Measurements from ENCODE around the gene GTSF1L.
"Not testable (repeated sequence)": the region's sequence is repeated elsewhere in the genome, so short reads cannot be mapped to it uniquely, and the experiment has no call there.

The GTSF1L gene

DNA sequence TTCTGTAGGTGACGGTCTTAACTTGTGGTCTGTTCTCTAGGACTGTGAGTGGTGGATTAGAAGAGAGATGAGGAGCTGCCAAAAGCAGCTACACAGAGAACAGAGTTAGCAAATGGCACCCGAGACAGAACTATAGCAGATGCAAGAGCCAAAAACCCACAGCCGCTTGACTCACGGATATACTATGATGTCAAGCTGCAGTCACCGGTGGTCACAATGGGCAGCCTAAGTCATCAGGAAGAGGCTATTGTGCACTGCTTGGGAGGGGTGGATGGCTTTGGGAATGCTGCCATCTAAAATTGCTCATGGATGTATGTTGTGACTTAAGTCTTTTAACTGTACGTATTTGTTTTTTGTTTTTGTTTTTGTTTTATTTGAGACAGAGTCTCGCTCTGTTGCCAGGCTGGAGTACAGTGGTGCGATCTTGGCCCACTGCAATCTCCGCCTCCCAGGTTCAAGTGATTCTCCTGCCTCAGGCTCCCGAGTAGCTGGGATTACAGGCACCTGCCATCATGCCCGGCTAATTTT, at the start of gene GTSF1L:
Gene GTSF1L, minus strand, starts transcription at position 192 of the 528 bp plus-strand sequence. CDS start 308 bp downstream, outside the sequence.
- DNase-seq = no peak

GRCh38 chr20:43774754-43775153, 48.0 kb upstream of the GTSF1L start:
- no peak for DNase-seq

- no peak for DNase-seq
These were observed 44.8 kb upstream of the GTSF1L start for GRCh38 chr20:43771503-43772190.

DNA sequence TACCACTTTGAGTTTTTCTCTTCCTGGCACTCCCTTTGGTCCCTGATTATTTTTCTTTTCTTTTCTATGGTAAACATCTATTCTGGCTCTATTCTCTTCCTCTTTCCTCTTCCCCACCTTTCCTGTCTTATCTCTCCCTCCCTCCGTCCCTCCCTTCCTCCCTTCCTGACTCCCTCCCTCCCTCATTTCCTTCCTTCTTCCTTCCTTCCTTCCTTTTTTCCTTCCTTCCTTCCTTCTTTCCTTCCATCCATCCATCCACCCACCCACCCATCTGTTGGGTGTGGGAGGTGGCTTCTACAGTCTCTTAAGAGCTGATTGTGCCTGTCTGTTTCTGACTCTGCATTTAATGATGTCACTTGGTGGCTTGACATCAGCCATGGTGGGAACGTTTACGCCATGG, 43.5 kb upstream of the GTSF1L start:
- no peak for DNase-seq

DNA sequence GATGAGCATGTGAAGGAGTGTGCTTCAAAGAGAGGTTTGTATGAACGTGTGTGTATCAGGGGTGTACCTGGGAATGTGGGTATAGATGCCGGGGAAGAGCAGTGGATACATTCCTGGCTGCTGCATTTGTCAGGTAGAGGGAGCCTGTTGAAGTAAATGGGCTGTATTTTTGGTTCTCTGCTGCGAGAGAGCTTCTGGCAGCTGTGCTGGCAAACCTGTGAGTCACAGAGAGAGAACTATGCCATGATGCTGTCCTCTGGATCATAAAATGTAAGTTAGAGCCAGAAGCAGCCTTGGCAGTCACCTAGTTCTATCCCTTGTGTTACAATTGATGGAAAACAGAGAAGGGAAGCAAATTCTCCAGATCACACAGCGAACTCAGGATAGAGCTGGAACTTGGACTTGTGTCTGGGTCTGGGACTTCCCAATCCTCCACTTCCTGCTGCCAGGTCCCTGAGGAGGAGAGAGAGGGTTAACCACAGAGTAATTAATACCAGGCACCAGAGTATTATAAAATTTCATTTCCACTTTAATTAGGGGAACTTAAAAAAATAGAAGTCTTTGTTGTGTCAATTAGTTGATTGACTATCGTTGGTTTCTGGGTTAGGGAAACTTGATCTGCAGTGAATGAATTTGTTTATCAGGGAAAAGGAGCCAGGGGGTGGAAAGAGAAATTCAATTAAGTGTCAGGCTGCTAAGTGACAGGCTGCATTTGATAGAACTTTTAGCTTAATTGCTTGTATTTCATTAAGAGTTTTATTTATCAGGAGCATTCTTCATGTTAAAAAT, 41.1 kb upstream of the GTSF1L start:
- DNase-seq = no peak

- DNase-seq = no peak
These were observed 40.1 kb upstream of the GTSF1L start for GRCh38 chr20:43766917-43767316.

DNA sequence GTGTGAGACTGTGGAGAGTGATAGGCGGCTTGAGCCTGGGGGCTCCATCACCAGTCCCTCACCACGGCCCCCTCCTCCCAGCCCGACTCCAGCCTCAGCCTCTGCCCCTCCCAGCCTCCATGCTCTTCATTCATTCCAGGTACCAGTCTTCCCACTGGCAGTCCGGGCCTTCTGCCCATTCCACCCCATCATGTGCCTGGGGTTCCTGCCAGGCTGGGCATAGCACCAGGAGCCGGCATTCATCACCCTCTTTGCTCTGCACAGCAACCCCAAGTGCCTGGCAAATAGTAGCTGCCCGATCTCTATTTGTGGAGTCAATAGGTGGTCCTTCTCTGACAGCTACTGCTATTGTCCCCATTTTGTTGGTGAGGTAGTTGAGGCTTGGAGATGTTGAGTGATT, 39.6 kb upstream of the GTSF1L start:
- DNase-seq = no peak

DNA sequence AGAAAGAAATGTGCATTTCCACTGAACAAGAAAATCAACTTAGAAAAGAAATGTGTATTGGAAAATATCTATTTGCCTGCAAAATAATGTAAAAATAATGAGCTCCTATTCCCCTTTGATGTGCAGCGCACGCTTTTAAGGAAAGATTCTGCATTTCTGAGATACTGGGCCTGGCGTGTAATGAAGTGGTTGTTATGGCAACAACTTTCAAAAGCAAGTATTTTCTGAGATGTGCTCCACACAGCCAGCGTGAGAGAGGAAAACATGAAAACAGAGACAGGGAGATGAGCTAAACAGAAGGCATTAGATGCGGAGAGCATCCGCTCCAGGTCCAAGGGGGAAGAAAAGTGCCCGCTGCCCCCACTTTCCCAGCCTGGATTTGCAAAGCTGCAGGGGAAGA, 39.1 kb upstream of the GTSF1L start:
- no peak for DNase-seq

DNA sequence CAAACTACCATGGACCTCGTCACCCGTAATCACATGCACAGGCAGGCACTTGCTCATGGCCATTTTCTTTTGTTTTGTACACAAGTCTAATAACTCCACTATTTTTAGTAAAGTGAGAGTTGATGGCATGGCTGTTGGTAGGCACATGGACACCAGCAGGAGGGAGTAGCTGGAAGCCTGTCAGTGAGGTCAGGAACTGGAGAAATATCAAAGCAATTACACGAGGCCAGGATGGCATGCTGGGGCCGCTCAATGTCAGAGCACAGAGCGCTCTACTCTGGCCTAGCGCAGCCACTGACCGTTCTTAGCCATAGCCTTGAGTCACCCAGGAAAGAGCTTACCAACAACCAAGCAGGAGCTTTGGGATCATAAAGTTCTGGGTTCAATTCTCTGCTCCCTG, 36.1 kb upstream of the GTSF1L start:
- DNase-seq = no peak

DNA sequence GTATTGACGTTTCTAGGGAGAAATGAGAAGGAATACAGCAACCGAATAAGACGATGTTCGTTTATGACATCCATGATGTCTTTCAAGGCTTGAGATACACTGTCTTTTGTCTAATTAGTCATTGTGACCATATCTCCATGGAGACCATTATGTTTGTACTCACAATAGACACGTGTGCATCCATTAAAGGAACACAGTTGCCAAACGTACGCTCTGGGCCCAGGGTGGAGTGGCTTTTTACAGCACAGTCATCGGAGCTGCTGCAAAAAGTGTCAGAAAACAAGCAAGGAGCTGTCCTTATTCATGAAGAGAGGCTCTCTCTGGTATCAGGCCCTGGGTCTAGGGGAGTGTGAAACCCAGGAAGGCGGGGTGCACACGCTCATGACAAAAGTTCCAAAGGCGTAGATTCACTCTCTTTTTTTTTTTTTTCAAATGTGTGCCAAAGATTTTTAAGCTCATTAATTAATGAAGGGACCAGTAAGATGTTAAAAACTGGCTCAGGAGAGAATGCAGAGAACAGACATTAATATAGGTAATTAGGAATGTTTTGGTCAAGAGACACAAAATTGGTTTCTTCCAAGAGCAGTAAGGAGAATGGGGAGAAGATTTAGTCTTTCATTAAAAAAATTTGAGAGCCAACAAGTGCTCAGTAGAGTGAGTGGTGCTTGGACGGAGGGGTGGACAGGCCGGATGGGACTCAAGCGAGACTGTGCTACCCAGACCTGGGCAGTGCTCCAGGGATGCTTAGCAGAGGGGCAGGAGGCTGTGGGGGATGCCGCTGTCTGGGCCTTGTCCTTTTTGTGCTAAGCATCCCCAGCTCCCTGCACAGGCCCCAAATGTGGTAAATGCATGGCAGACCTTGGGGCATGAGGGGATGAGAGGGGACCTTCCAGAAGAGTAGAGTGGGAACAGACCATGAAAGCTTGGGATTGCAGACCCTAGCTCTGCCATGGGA, 34.9 kb upstream of the GTSF1L start:
- DNase-seq = no peak

DNA sequence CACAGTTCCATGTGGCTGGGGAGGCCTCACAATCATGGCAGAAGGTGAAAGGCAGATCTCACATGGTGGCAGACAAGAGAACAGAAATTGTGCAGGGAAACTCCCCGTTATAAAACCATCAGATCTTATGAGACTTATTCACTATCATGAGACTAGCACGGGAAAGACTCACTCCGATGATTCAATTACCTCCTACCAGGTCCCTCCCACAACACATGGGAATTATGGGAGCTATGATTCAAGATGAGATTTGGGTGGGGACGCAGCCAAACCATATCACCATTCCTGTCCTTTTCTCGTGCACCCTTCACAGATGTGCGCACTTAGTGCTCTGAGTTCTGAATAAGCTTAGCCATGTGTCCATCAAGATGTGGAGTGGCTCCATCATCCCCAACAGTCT, 31.1 kb upstream of the GTSF1L start:
- not testable (repeated sequence) for DNase-seq

DNA sequence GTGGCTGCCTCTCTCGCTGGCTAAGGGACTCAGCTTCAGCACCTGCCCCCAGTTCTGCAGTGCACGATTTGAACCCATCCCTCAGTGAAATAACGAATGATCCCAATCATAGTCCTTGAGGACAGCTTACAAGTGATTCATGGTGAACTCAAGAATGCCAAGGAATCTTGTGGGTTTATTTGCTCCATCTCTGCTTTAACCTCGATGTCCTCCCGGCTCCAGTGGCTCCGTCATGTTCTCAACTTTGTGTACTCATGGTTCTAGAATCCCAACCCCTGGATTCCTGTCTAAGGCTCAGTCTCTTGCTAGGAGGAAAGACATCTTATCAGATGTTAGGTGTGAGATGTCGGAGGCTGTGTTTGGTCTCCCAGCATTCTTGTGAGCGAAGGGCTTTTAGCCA, 29.0 kb upstream of the GTSF1L start:
- no peak for DNase-seq

DNA sequence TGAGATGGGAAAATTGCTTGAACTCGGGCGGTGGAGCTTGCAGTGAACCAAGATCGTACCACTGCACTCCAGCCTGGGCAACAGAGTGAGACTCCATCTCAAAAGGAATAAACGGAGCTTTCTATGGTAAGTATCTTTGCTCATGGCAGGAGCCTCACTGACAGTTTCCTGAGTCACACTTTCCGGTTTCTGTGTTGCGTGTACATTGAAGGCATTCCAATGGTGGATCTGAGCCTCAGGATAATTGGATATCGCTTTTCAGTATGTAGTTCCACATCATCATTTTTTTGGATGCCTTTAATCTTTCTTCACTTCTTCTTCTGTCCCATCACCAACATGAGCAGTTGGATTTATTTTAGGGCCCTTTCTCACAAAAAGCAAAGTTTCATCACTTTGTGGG, 28.6 kb upstream of the GTSF1L start:
- no peak for DNase-seq

GRCh38 chr20:43752561-43753301, 25.9 kb upstream of the GTSF1L start:
- DNase-seq = peak; percentile 25 to 43

DNA sequence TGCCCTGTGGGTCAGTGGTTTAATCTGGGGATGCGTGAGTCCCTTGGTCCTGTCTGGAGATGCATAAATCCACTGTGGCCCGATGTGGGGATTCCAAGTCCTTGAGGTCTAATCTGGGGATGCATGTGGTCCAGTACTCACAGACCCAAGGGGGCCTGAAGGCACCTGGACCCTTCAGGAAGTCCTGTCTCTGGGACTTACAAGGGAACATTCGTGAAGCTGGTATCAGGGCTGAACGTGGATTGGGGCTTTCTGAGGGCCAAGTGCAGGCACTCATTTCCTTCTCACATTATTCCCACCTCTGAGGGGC, 25.2 kb upstream of the GTSF1L start:
- no peak for DNase-seq

GRCh38 chr20:43751167-43752050, 24.6 kb upstream of the GTSF1L start:
- DNase-seq = peak; percentile 57 to 62

DNA sequence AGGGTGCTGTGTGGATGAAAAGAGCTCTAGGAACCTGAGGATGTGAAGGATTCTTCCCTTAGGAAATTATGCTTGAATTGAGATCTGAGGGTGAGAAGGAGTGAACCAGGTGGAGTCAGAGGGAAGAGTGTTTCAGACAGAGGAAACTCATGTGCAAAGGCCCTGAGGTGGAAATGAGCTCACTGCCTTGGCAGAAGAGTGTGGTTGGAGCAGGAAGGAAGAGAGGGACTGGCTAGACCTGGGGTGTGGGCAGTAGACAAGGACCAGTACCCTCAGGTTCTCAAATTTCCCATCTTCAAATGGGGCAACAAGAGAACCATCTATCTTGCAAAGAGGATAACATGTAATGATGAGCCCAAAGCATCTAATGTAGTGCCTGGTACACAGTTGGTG, 24.0 kb upstream of the GTSF1L start:
- peak in 1 of 2 donors; percentile 20 for DNase-seq

DNA sequence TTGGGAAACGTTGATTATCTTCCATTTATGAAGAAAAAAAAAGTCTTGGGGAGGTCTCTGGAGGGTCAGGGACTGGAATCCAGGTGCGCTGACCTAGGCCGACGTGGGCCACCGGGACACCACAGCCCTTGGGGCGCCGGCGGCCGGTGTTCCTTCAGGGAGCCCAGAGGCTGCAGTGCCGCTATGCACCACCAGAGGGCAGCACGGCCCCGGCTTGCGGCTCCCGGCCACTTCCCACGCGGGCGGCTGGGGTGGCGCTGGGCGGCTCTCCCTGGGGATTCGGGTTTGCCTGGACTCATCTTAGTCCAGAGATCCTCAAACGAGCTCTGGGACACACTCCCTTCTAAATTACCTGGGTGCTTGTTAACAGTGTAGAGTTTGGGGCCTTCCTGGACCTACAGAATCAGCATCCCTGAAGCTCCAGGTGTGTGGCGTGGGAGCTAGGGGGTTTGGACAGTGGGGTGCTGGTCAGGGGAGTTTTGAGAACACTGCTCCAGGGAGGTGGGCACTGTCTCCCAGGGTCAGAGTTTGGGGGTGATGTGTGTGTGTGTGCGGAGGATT, 23.0 kb upstream of the GTSF1L start:
- DNase-seq = peak; percentile 92 to 94

DNA sequence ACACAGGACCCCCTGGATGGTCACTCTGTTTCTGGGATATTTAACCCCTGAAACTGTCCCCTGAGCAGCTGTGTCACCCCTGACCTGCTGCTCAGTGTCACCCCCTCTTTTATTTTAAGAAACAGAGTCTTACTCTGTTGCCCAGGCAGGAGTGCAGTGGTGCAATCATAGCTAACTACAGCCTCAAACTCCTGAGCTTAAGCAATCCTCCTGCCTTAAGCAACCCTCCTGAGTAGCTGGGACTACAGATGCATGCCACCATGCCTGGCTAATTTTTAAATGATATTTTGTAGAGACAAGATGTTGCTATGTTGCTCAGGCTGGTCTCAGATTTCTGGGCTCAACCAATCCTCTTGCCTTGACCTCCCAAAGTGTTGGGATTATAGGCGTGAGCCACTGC, 21.5 kb upstream of the GTSF1L start:
- DNase-seq = no peak

DNA sequence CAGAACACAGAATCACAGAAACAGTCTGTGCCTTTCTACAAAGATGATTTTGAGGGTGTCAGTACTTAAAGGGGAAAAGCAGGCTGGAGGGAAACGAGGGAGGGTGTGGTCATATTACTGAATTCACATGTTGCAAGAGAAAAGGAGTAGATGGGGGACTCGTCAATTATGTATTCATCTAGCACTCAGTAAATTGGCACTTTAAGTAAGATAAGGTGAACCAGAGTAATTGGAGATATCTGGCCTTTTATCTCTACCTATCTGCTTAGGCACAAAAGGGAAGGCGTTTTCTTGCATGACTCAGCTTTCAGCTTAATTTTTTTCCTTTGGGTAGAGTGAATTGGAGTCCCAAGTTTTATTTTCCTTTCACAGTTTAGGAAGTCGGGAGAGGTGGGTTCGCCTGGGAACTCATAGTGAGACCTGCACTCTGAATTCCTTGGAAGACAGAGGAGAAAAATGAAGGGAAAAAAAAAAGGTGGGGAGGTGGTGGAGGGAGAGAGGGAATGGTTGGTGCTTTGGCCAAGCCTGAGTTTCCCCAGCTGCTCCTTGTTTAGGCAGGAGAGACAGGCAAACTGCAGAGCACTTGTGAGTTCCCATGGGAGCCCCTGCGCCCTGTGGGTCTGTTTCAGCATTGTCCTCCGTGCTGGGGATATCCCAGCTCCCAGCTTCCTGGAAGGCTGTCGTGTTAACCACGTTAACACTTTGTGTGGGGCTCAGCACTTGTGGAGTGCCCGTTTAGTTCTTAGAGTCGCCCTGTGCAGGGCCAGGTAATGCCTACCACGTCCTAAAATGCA, 19.7 kb upstream of the GTSF1L start:
- no peak for DNase-seq
